Measurements from ENCODE around the gene ZBTB8B. TPM values are rescaled to one million over a fixed set of nuclear protein-coding genes. Genes with fewer than 3 reads are reported as not detected.
A peak's percentile ranks its signal among the peaks of the same experiment; 100 is the strongest.

The ZBTB8B gene
- total RNA-seq, 2 experiments from 2014 or later, result not detected

DNA sequence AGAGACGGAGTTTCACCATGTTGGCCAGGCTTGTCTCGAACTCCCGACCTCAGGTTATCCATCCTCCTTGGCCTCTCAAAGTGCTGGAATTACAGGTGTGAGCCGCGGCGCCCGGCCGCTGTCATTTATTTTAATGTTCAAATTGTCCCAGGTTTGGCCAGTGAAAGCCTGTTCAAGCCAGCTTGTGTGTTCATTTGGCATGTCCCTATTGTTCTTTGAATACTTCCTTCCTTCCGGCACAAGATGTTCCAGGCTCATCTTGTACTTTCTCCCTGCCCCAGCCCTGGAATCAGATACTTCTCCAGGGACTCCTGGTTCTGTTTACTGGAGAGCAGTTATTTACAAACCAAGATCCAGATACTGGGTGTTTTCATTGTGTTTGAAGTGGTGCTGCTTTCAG, 37.0 kb downstream of the ZBTB8B start:
- peak overlapping the region; percentile 16 for H3K4me3 Mint-ChIP-seq
- no peak overlapping the region for H3K27ac Mint-ChIP-seq
- peaks cover 7% of the 10 kb centered on the region for H3K4me1 Mint-ChIP-seq
- H3K27me3 Mint-ChIP-seq, result peaks cover 47% of the 10 kb centered on the region
- ChIA-PET CTCF (interaction anchor here (1.1 kb wide), 1 partner anchor 18 kb away, joined by 8 read pairs; no protein-coding TSS in a partner anchor), POLR2A (no interaction called here)
- no peak for DNase-seq
- H3K36me3 Mint-ChIP-seq (ENCODE audit: low read depth), result no peaks in the 10 kb centered on the region
- H3K9me3 Mint-ChIP-seq, result no peaks in the 10 kb centered on the region

DNA sequence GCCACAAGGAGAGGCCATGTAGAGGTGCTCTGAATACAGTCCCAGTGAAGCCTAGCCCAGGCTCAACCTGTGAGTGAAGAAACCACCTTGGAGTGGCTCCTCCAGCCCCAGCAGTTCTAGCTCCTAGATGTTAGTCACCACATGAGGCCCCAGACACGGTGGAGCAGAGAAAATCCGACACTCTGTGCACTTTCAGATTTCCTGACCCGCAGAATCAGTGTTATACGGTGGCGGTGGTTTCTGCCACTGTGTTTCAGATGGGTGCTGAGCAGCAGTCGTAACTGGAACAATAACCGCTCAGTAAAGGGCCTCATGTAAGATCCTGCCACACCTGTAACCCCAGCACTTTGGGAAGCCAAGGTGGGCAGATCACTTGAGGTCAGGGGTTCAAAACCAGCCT, 38.3 kb downstream of the ZBTB8B start:
- no peaks in the 10 kb centered on the region for H3K9me3 Mint-ChIP-seq
- CTCF ChIA-PET, result no interaction called here

DNA sequence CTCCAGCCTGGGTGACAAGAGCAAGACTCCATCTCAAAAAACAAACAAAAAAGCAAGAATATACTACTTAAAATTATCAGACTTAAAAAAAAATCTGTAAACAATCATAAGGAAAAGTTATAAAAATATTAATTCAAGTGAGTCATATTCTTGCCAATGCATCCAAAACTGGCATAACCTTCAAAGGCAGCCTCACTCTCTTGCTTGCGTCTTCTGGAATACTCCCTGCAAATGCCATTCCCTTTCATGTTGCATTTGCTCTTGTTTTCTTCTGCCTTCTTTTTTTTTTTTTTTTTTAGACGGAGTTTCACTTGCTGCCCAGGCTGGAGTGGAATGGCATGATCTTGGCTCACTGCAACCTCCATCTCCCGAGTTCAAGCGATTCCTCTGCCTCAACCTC, 42.1 kb downstream of the ZBTB8B start:
- Mint-ChIP-seq H3K27me3 (peaks cover 32% of the 10 kb centered on the region), H3K4me1 (no peaks in the 10 kb centered on the region), H3K36me3 (ENCODE audit: low read depth) (no peaks in the 10 kb centered on the region), H3K4me3 (no peak overlapping the region), H3K27ac (no peak overlapping the region), H3K9me3 (no peaks in the 10 kb centered on the region)
- no peak for DNase-seq
- CTCF ChIA-PET, result interaction anchor here (1.1 to 1.2 kb wide), 2 partner anchors 14 to 91 kb away, joined by 3 to 4 read pairs; no protein-coding TSS in a partner anchor
- POLR2A ChIA-PET, result no interaction called here

More for the DNA sequence above, 38.3 kb downstream of the ZBTB8B start:
- Mint-ChIP-seq H3K4me1 (peaks cover 7% of the 10 kb centered on the region), H3K27me3 (peaks cover 40% of the 10 kb centered on the region), H3K27ac (no peak overlapping the region), H3K4me3 (no peak overlapping the region), H3K36me3 (ENCODE audit: low read depth) (no peaks in the 10 kb centered on the region)
- POLR2A ChIA-PET, result no interaction called here
- DNase-seq, result no peak

GRCh38 chr1:32508761-32509160, 43.9 kb downstream of the ZBTB8B start:
- Mint-ChIP-seq H3K4me3 (no peak overlapping the region), H3K36me3 (ENCODE audit: low read depth) (no peaks in the 10 kb centered on the region), H3K27me3 (peaks cover 30% of the 10 kb centered on the region), H3K27ac (no peak overlapping the region), H3K4me1 (no peaks in the 10 kb centered on the region), H3K9me3 (no peaks in the 10 kb centered on the region)
- ChIA-PET CTCF (no interaction called here), POLR2A (no interaction called here)
- no peak for DNase-seq

DNA sequence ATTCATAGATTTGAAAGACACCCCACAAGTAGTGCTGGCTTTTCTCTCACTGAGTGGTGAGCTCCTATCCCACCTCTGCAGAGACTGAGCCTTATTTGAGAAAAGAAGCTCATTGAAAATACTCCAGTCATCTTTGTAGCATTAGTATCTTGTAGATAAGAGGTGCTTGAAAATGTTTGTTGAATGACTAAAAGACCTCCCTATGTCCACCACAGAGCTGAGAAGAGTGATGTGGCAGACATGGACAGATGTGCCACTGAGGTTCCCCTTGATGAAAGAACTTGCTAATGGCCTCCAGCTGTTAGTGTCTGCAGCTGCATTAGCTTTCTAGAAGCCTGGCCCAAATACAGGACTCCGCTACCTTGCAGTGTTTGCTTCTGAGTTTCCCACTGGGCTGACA, 45.1 kb downstream of the ZBTB8B start:
- Mint-ChIP-seq H3K27me3 (peaks cover 30% of the 10 kb centered on the region), H3K4me1 (no peaks in the 10 kb centered on the region), H3K27ac (no peak overlapping the region), H3K9me3 (no peaks in the 10 kb centered on the region), H3K4me3 (no peak overlapping the region), H3K36me3 (ENCODE audit: low read depth) (no peaks in the 10 kb centered on the region)
- no peak for DNase-seq
- ChIA-PET CTCF (interaction anchor here (1.3 kb wide), 1 partner anchor 10 kb away, joined by 6 read pairs; no protein-coding TSS in a partner anchor), POLR2A (no interaction called here)

Other genes starting within 250 kb of the ZBTB8B start
- 10 to 100 TPM; 15.3 to 16.4 TPM for gene TMEM234, start 242.7 kb upstream of the ZBTB8B start, total RNA-seq
- 100 to 1,000 TPM; 161 to 172 TPM for gene EIF3I, start 242.7 kb upstream of the ZBTB8B start, total RNA-seq
- gene FAM167B, start 217.8 kb upstream of the ZBTB8B start, total RNA-seq, result 1 to 10 TPM in 1 of 2 experiments, under 1 TPM in 1; 0.78 to 1.1 TPM
- gene LCK, start 213.8 kb upstream of the ZBTB8B start, total RNA-seq, result 100 to 1,000 TPM; 469 to 474 TPM
- gene HDAC1, start 173.0 kb upstream of the ZBTB8B start, total RNA-seq, result 100 to 1,000 TPM; 180 to 185 TPM
- gene MARCKSL1, start 128.8 kb upstream of the ZBTB8B start, total RNA-seq, result 10 to 100 TPM; 26.4 to 27.9 TPM
- 10 to 100 TPM; 10.6 to 11.8 TPM for gene FAM229A, start 102.6 kb upstream of the ZBTB8B start, total RNA-seq
- 1 to 10 TPM in 1 of 2 experiments, under 1 TPM in 1; 0.70 to 1.0 TPM for gene TSSK3, start 102.5 kb upstream of the ZBTB8B start, total RNA-seq
- 10 to 100 TPM; 52.5 to 52.6 TPM for gene BSDC1, start 70.6 kb upstream of the ZBTB8B start, total RNA-seq
- gene ZBTB8A, start 74.4 kb downstream of the ZBTB8B start, total RNA-seq, result under 1 TPM; 0.18 to 0.20 TPM
- 10 to 100 TPM; 58.1 to 60.4 TPM for gene ZBTB8OS, start 185.5 kb downstream of the ZBTB8B start, total RNA-seq
- 100 to 1,000 TPM; 271 to 277 TPM for gene RBBP4, start 186.1 kb downstream of the ZBTB8B start, total RNA-seq
- gene SYNC, start 237.7 kb downstream of the ZBTB8B start, total RNA-seq, result not detected